Rectal smooth muscle tissue (tissue), 1 donor: Measurements from ENCODE around the gene ICA1L.

Source experiments
- H3K27ac ChIP-seq: one replicate; pipeline ENCODE4 v1.7.0; 2013; ENCODE audit warnings: low read depth, low read length, inconsistent platforms
- H3K27me3 ChIP-seq: one replicate; pipeline ENCODE4 v1.7.0; 2013; ENCODE audit warnings: low read length; ENCODE audit not compliant: control insufficient read depth, insufficient read depth
- H3K36me3 ChIP-seq: one replicate; pipeline ENCODE4 v1.7.0; 2013; ENCODE audit warnings: low read length; ENCODE audit not compliant: control insufficient read depth, insufficient read depth
- H3K4me1 ChIP-seq: one replicate; pipeline ENCODE4 v1.7.0; 2013; ENCODE audit warnings: low read length; ENCODE audit not compliant: control insufficient read depth, insufficient read depth
- H3K4me3 ChIP-seq: one replicate; pipeline ENCODE4 v1.7.0; 2013; ENCODE audit warnings: low read length
- H3K9ac ChIP-seq: one replicate; pipeline ENCODE4 v1.7.0; 2013; ENCODE audit warnings: low read length

ICA1L gene

DNA sequence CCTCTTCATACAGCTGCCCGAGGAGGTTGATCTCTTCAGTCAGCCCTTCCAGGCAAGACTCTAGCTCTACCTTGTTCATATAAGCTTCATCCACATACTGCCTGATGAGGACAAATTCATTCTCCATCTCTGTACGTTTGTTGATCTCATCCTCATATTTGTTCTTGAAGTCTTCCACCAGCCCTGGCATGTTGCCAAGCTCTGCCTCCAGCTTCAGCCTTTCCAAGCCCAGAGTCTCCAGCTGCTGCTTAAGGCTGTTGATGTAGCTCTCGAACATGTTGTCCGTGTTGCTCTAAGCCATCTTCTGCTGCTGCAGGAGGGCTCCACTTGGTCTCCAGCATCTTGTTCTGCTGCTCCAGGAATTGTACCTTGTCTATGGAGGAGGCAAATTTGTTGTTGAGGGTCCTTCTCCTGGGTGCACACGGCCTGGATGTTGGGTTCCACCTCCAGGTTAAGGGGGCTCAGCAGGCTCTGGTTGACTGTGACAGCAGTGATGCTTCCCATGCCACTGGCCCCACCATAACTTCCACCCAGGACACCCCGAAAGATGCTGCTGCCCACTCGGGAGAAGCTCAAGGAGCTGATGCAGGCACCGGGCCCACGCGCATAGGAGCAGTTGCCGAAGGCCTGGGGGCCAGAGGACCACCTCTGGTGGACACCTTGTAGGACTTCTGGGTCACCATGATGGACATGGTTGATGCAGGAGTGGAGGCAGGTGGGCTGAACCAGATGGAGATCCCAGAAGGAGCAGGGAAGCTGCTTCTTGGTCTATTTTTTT lies 30.3 kb downstream of the ICA1L start:
- Histone ChIP-seq H3K36me3 (no peaks in the 10 kb centered on the region), H3K27me3 (no peaks in the 10 kb centered on the region), H3K4me1 (no peaks in the 10 kb centered on the region), H3K4me3 (no peak overlapping the region), H3K27ac (no peak overlapping the region), H3K9ac (no peak overlapping the region)

DNA sequence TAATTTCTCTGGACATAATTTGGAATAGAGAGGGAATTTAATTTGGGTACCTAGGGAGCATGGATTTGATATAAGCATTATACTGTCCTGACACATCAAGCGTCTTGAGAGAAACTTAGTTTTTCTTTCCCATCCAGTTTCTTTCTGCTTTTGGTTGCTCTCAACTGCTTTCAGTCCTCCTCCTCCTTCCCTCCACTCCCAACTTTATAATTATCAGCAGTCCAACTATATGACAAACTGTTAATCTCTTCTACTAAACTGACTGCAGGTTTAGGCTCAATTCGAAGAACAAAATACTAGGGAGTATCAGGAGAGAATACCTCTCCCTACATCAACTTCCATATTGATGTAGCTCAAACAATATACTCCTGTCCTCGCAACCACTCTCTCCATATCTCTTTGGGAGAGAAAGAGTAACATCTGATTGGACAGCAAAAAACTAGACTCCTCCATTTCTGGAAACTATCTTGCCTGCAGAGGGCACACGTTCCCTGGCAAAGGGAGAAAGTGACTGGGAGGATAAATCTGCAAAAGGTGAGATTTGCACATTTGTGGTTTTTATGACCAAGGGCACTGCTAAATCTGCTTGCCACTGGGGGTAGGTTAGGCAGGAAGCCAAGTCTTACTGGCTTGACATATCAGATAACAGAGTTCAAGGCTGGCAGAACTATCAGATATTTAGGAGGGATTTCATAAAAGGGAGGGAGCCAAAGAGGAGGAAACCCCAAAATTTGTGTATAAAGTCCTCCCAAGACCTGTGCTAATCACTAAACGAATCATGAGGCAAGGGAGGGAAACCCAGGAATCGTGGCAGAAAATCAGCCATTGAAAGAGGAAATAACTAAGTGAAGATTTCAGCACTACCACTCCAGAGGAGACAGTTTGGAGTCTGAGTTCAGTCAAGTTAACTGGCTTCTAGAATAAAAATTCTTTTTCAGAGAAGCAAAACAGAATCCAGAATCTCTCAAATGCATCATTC lies 40.0 kb downstream of the ICA1L start:
- Histone ChIP-seq H3K9ac (no peak overlapping the region), H3K36me3 (no peaks in the 10 kb centered on the region), H3K27me3 (no peaks in the 10 kb centered on the region), H3K27ac (no peak overlapping the region), H3K4me3 (no peak overlapping the region), H3K4me1 (no peaks in the 10 kb centered on the region)

DNA sequence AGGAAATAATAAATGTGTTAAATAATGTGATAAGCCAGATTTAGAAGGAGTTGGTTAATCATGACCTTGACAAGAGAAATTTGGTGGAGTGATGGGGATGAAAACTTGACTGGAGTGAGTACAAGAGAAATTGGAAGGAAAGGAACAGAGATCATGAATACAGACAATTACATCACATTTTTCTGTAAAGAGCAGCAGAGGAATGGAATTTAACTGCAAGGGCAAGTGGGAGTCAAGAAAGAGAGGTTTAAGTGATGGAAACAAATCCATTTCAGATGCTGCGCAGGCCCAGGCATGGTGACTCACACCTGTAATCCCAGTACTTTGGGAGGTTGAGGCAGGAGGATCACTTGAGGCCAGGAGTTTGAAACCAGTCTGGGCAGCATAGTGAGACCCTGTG lies 46.7 kb downstream of the ICA1L start:
- H3K36me3 ChIP-seq = no peaks in the 10 kb centered on the region
- H3K9ac ChIP-seq = no peak overlapping the region
- no peak overlapping the region for H3K4me3 ChIP-seq
- no peak overlapping the region for H3K27ac ChIP-seq
- H3K27me3 ChIP-seq = no peaks in the 10 kb centered on the region
- no peaks in the 10 kb centered on the region for H3K4me1 ChIP-seq

DNA sequence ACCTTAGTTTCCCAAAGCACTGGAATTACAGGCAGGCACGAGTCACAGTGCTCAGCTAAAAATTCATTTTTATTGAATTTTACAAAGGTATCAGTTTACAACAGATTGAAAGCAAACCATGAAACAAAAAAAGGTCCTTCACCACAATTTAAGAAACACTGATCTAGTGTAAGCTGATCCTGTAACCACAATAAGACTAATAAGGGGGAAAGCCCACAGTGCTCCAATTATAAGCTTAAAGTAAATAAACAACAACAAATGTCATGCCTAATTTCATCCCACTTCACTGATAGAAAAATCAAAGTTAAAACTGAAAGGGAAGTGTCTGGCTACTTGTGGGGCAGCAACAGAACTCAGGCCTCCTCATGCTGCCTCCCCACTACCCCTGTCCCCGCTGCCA lies 49.2 kb downstream of the ICA1L start:
- Histone ChIP-seq H3K27ac (no peak overlapping the region), H3K4me3 (no peak overlapping the region), H3K4me1 (no peaks in the 10 kb centered on the region), H3K9ac (no peak overlapping the region), H3K36me3 (no peaks in the 10 kb centered on the region), H3K27me3 (no peaks in the 10 kb centered on the region)

DNA sequence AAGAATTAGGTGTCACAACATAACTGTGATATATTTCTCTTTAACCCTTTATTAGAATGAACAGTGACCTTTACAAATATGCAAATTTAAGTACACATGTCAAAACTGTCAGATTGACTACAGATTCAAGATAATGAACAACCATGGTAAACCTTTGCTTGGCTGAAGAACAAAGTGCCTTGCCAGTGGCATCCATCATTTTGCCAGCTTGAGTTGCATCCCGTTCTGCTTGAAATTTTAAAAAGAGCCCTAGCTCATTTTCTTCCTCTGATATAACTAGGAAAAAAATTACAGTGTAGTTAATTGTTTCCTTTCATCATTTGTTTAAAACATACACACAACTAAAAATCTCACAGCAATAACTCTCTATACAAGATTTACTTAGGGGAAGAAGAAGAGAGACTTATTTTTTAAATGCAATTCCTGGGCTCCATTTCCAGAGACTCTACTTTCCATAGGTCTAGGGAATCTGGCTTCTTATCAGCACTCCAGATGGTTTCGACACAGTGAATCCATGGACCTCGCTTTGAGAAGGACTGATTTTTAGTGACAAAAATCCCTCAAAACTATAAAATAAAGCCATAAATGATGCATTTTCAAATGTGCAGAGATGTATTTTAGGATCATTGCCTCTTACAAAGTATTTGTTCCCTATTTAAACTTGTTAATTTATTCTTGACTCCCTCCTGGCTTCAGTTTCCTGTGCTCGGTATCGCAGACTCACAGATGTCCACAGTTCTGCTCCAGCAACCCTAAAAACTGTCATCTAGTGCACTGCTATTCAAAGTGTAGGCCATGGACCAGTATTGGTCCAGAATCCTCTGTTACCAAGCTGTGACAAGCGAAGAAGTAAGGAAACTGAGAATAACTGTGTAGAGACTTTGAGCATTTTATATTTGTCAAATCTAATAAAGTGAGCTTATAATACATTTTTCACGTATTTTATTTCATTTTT lies 50.1 kb downstream of the ICA1L start:
- Histone ChIP-seq H3K9ac (no peak overlapping the region), H3K36me3 (no peaks in the 10 kb centered on the region), H3K4me1 (no peaks in the 10 kb centered on the region), H3K27ac (no peak overlapping the region), H3K27me3 (no peaks in the 10 kb centered on the region), H3K4me3 (no peak overlapping the region)

DNA sequence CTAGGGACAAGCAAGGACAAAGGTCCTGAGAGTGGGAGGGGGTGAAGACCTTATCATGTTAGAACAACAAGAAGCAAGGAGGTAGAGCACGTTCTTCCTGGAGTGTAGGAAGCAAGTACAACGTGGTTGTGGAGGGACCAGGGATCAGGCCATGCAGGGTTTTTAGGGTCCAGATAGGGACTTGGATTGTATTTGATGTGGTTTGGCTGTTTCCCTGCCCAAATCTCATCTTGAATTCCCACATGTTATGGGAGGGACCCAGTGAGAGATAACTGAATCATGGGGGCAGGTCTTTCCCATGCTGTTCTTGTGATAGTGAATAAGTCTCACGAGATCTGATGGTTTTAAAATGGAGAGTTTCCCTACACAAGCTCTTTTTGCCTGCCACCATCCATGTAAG lies 53.2 kb downstream of the ICA1L start:
- H3K4me3 ChIP-seq = no peak overlapping the region
- no peak overlapping the region for H3K27ac ChIP-seq
- H3K4me1 ChIP-seq = no peaks in the 10 kb centered on the region
- no peaks in the 10 kb centered on the region for H3K36me3 ChIP-seq
- H3K9ac ChIP-seq = no peak overlapping the region
- no peaks in the 10 kb centered on the region for H3K27me3 ChIP-seq

DNA sequence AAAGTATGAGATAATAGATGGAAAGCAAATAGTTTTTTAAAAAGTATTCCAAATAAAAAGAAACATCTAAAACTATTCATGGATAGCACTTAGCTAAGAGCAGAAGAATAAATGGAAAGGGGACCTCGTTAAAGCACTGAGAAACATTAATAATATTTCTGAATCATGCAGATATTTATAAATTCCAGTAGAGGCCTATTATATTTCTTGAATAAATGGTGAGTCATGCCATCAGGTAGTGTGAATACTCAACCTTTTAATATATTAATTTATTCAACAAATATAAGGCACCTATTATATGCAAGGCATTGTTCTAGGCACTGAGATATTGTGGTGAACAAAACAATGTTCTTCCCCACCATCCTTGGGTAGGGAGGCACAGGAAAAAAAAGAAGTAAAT lies 53.8 kb downstream of the ICA1L start:
- Histone ChIP-seq H3K9ac (no peak overlapping the region), H3K36me3 (no peaks in the 10 kb centered on the region), H3K27me3 (no peaks in the 10 kb centered on the region), H3K4me1 (no peaks in the 10 kb centered on the region), H3K27ac (no peak overlapping the region), H3K4me3 (no peak overlapping the region)

DNA sequence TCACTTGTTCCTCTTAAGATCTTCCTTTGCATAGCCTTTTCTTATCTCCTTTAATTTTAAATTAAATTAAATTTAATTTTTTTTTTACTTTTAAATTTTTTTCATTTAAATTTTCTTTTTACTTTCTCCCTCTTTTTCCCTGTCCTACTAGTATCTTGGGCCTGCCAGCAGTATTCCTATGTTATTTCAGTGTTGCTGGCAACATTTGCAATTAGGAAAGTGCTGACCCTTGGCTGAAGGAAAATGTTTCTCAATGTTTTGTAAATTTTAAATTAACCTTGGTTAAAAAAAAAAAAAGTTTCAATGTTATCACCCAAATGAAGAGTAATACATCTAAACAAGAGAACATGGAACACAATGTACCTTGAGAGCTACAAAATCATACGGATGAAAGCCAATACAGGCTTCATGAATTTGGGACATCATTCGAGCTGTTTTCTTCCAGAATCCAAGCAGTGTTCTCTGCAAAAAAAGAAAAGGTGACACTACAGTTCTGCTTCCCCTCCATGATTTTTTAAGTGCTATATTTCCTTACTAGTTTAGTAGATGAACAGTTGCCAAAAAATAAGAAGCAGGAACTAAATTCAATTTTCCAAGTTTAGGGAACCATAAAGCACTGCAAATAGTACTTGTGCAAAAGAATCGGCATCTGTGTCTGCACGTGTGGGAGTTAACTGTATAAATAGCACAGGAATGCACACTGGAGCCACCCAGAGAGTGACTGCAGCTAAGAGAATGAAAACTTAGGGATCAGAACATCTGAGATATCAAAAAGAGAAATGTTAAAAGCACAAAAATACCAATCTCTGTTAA lies 55.8 kb downstream of the ICA1L start:
- Histone ChIP-seq H3K27me3 (no peaks in the 10 kb centered on the region), H3K4me3 (no peak overlapping the region), H3K4me1 (no peaks in the 10 kb centered on the region), H3K27ac (peak overlapping the region; percentile 0), H3K9ac (no peak overlapping the region), H3K36me3 (no peaks in the 10 kb centered on the region)

DNA sequence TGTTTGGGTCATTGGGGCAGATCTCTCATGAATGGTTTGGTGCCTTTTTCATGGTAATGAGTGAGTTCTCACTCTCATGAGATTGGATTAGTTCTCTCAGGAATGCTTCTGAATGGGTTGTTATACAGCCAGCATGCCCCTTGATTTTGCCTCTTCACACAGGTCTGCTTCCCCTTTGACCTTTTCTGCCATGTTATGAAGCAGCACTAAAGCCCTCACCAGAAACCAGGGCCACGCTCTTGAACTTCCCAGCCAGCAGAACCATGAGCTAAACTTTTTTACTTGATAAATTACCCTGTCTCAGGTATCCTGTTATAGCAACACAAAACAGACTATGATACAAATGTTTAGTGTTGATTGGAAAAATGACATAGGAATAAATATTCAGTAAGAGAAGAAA lies 57.3 kb downstream of the ICA1L start:
- Histone ChIP-seq H3K36me3 (no peaks in the 10 kb centered on the region), H3K4me1 (no peaks in the 10 kb centered on the region), H3K27ac (no peak overlapping the region), H3K4me3 (no peak overlapping the region), H3K9ac (no peak overlapping the region), H3K27me3 (no peaks in the 10 kb centered on the region)

DNA sequence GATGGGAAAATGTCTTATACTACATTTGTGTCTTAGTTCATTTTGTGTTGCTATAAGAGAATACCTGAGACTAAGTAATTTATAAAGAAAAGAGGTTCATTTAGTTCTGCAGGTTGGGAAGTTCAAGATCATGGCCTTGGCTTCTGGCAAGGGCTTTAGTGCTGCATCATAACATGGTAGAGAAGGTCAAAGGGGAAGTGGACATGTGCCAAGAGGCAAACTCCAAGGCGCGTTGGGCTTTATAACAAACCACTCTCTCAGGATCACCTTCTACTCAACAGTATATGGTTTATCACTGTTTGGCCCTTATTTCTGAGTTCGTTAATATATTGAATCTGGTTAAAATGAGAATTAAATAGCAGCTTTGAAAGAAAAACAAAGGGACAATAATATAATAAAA lies 58.2 kb downstream of the ICA1L start:
- Histone ChIP-seq H3K9ac (no peak overlapping the region), H3K4me1 (no peaks in the 10 kb centered on the region), H3K4me3 (no peak overlapping the region), H3K27ac (no peak overlapping the region), H3K36me3 (no peaks in the 10 kb centered on the region), H3K27me3 (no peaks in the 10 kb centered on the region)

DNA sequence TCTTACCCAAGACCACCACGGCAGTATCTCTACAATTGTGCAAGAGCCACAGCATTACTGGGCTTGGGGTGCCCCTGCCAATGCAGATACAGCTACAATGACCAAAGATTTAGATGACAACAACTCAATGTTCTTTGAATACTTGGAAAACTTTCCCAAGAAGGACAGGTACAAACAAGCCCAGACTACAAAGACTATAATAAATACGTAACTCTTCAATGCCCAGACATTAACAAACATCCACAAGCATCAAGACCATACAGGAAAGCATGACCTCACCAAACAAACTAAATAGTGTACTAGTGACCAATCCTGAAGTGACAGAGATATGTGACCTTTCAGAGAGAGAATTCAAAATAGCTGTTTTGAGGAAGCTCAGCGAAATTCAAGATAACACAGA lies 62.8 kb downstream of the ICA1L start:
- H3K36me3 ChIP-seq = no peaks in the 10 kb centered on the region
- no peak overlapping the region for H3K27ac ChIP-seq
- H3K4me3 ChIP-seq = no peak overlapping the region
- peaks cover 3% of the 10 kb centered on the region for H3K4me1 ChIP-seq
- H3K9ac ChIP-seq = no peak overlapping the region
- H3K27me3 ChIP-seq = no peaks in the 10 kb centered on the region
